ENCODE results near the gene ABCA1. TPM values are rescaled to one million over a fixed set of nuclear protein-coding genes. Genes with fewer than 3 reads are reported as not detected.

ABCA1 gene
- total RNA-seq, 2 experiments from 2014 or later = 8.0 to 14.0 TPM

- DNase-seq (ENCODE audit: low spot score) = peak; percentile 90
- Histone ChIP-seq H3K79me2 (ENCODE audit: insufficient read depth, low read depth, low read length) (no peaks in the 10 kb centered on the region), H2AFZ (ENCODE audit: low read length) (peak overlapping the region; percentile 80), H3K27ac (ENCODE audit: low read depth, low read length, poor library complexity, severe bottlenecking) (no peak overlapping the region), H3K4me3 (ENCODE audit: low read depth, low read length, poor library complexity, severe bottlenecking) (peak overlapping the region; percentile 76), H3K4me2 (ENCODE audit: low read length) (peak overlapping the region; percentile 72), H3K4me1 (ENCODE audit: insufficient read depth, low read length, poor library complexity, severe bottlenecking) (peaks cover 6% of the 10 kb centered on the region), H3K9me2 (ENCODE audit: insufficient read depth, low read length) (no peaks in the 10 kb centered on the region), H3K36me3 (ENCODE audit: insufficient read depth, low read length) (no peaks in the 10 kb centered on the region), H4K20me1 (ENCODE audit: insufficient read depth, low read length) (no peaks in the 10 kb centered on the region), H3K9me3 (ENCODE audit: low read length) (no peaks in the 10 kb centered on the region)
- no TSS peak for BruUV-seq (replicated peaks)
- CTCF ChIA-PET (ENCODE audit: unreplicated experiment) = no interaction called here
- intact Hi-C loops (cut with micrococcal nuclease; ENCODE audit: unreplicated experiment) = loop anchor here (1.0 to 2.0 kb wide), 2 partner anchors 40 to 188 kb away; partner anchors contain the start of gene ABCA1
- POLR2A ChIA-PET = interaction anchor here (0.6 to 2.2 kb wide), 14 partner anchors 17 to 172 kb away, joined by 3 to 15 read pairs (median 3); no protein-coding TSS in a partner anchor
- TF ChIP-seq CTCF (conservative IDR thresholded peaks at IDR 0.05; ENCODE audit: low read length) (no peak), EZH2phosphoT487 (IDR thresholded peaks at IDR 0.05; ENCODE audit: borderline replicate concordance, low read depth, low read length) (no peak)
These were observed 40.3 kb upstream of the ABCA1 start for GRCh38 chr9:104968025-104968982.

GRCh38 chr9:104963076-104963475 lies 35.1 kb upstream of the ABCA1 start:
- H3K9me3 ChIP-seq (ENCODE audit: low read length) = no peaks in the 10 kb centered on the region
- H3K9me2 ChIP-seq (ENCODE audit: insufficient read depth, low read length) = no peaks in the 10 kb centered on the region
- no peak overlapping the region for H3K4me3 ChIP-seq (ENCODE audit: low read depth, low read length, poor library complexity, severe bottlenecking)
- no peaks in the 10 kb centered on the region for H4K20me1 ChIP-seq (ENCODE audit: insufficient read depth, low read length)
- BruUV-seq (replicated peaks) = no TSS peak
- no peak for DNase-seq (ENCODE audit: low spot score)
- TF ChIP-seq CTCF (conservative IDR thresholded peaks at IDR 0.05; ENCODE audit: low read length) = no peak
- TF ChIP-seq EZH2phosphoT487 (IDR thresholded peaks at IDR 0.05; ENCODE audit: borderline replicate concordance, low read depth, low read length) = no peak
- H3K36me3 ChIP-seq (ENCODE audit: insufficient read depth, low read length) = no peaks in the 10 kb centered on the region
- no peak overlapping the region for H2AFZ ChIP-seq (ENCODE audit: low read length)
- peaks cover 25% of the 10 kb centered on the region for H3K4me1 ChIP-seq (ENCODE audit: insufficient read depth, low read length, poor library complexity, severe bottlenecking)
- POLR2A ChIA-PET = interaction anchor here (0.6 to 0.7 kb wide), 4 partner anchors 9 to 163 kb away, joined by 3 to 4 read pairs (median 3); no protein-coding TSS in a partner anchor
- H3K79me2 ChIP-seq (ENCODE audit: insufficient read depth, low read depth, low read length) = no peaks in the 10 kb centered on the region
- CTCF ChIA-PET (ENCODE audit: unreplicated experiment) = no interaction called here
- H3K27ac ChIP-seq (ENCODE audit: low read depth, low read length, poor library complexity, severe bottlenecking) = no peak overlapping the region
- H3K4me2 ChIP-seq (ENCODE audit: low read length) = no peak overlapping the region
- intact Hi-C loops (cut with micrococcal nuclease; ENCODE audit: unreplicated experiment) = no loop called here
